WI38 (cell line): ENCODE data around the gene NPHP3.

Experiments used
- H3K4me3 ChIP-seq: 2 replicates; pipeline ENCODE4 v1.5.1; 2011; ENCODE audit warnings: low read depth, mild to moderate bottlenecking, control low read depth, low read length
- CTCF ChIP-seq: IDR thresholded peaks from 2 replicates; pipeline ENCODE4 v1.5.1; 2012; ENCODE audit warnings: low read depth, mild to moderate bottlenecking, control low read depth, low read length

Gene NPHP3

GRCh38 chr3:132657869-132658747 lies 64.1 kb downstream of the NPHP3 start:
- peak overlapping the region; percentile 75 for H3K4me3 ChIP-seq
- no peak for TF ChIP-seq CTCF

- no peak for TF ChIP-seq CTCF
- H3K4me3 ChIP-seq, result no peak overlapping the region
Measured at GRCh38 chr3:132655471-132655870, 66.7 kb downstream of the NPHP3 start.

GRCh38 chr3:132654721-132655120 lies 67.5 kb downstream of the NPHP3 start:
- TF ChIP-seq CTCF, result no peak
- H3K4me3 ChIP-seq, result no peak overlapping the region

- TF ChIP-seq CTCF, result no peak
- no peak overlapping the region for H3K4me3 ChIP-seq
Measured at GRCh38 chr3:132654190-132654589, 68.0 kb downstream of the NPHP3 start.

- no peak overlapping the region for H3K4me3 ChIP-seq
- no peak for TF ChIP-seq CTCF
Measured at GRCh38 chr3:132652640-132653270, 69.5 kb downstream of the NPHP3 start.

- no peak for TF ChIP-seq CTCF
- H3K4me3 ChIP-seq, result no peak overlapping the region
Measured at GRCh38 chr3:132650153-132650552, 72.1 kb downstream of the NPHP3 start.

- no peak for TF ChIP-seq CTCF
- H3K4me3 ChIP-seq, result no peak overlapping the region
Measured at GRCh38 chr3:132645058-132645457, 77.2 kb downstream of the NPHP3 start.
